NCI-H187 treated with DMSO at 0.1 percent for 48 hours (cell line): Measurements from ENCODE around the gene ECHDC3.
"Not testable (repeated sequence)": the region's sequence is repeated elsewhere in the genome, so short reads cannot be mapped to it uniquely, and the experiment has no call there.

Experiments used
- DNase-seq: peaks from one replicate; lab custom pipeline; 2025; lab: John Stamatoyannopoulos, UW

ECHDC3 gene

GRCh38 chr10:11715815-11716494 lies 26.2 kb upstream of the ECHDC3 start:
- DNase-seq = no peak

DNA sequence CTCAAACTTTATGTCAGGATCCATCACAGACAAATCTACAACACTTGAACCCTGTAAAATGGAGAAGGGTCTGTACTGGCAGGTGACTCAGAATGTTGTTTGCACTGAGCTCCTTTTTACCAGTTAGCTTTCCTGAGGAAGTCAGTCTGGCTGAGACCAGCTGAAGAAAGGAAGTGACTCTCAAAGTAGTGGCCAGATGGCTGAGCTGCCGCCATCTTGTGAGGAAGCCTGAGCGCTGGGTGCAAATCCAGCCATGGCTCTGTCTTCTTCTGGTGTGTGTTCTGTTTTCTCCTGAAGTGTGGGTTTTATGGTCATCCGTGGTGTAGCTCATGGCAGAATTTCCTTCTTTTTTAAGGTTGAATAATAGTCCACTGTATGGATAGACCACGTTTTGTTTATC lies 25.5 kb upstream of the ECHDC3 start:
- no peak for DNase-seq

- no peak for DNase-seq
Observed at GRCh38 chr10:11719496-11720259, 22.5 kb upstream of the ECHDC3 start.

GRCh38 chr10:11720260-11720741 lies 21.9 kb upstream of the ECHDC3 start:
- DNase-seq = no peak

DNA sequence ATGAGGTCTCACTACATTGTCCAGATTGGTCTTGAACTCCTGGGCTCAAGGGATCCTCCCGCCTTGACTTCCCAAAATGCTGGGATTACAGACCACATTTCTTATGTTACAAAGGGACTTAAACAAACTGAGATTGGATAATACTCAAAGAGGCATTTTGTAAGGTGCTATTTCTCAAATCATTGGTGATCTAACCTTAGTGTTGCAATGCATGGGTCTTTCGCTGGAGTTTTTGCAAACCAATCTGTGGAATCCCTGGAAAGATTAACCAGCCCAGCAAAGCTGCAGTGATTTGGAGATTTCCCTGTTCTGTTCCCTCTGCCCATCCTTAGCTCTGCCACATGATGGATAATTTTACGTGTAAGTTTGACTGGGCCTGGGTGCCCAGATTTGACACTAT lies 20.4 kb upstream of the ECHDC3 start:
- no peak for DNase-seq

DNA sequence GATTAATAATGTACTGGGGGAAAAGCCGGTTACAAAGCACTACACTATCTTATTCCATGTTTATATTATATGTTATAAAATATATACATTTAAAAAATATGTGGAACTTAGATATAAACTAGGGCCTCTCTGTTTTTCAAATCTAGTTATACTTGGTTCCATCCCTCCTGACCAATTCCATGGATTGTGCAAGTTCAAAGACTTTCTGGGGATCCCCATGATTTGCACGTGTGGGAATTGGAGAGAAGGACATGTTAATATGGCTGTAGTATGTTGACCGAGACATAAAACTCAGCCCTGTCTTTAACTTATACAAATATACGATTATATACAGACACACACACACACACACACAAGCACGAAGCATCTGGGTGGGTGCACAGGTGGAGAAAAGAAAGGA lies 18.8 kb upstream of the ECHDC3 start:
- no peak for DNase-seq

DNA sequence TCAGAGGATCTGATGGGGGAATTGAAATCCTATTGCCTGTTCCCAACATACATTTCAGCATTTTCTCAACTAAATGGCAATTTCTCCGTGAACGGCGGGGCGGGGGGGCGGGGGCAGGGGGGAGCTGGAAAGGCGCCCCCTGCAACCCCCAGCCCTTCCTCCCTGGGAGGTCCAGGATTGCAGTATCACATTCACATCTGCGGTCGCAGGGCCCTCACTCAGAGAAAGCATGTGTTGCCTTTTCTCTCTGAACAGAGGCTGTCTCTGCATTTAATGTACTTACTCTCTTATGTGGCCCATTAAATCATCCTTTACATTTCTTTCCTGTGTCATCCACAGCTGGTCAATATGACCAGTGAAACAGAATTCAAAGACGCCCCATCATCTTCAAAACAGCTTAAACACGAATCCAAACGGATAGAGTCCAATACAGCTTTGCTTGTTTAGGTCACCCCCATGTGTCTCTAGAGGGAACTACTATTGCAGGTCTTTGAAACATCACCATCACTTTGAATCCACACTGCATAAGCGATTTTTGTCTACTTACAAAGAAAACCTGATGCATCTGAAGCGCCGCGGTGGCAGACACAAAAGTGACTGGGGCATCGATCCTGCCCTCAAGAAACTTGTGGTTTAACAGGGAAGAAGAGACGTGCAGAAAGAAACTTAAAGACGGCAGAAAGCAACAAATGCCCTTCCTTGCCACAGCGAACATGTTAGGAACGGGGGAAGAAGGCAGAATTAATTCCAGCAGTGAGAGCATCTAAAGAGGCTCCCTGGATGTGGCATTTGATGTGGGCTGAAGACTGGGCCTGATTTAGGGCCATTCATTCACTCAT lies 17.0 kb upstream of the ECHDC3 start:
- DNase-seq = no peak

GRCh38 chr10:11725912-11726311 lies 16.3 kb upstream of the ECHDC3 start:
- DNase-seq = no peak

DNA sequence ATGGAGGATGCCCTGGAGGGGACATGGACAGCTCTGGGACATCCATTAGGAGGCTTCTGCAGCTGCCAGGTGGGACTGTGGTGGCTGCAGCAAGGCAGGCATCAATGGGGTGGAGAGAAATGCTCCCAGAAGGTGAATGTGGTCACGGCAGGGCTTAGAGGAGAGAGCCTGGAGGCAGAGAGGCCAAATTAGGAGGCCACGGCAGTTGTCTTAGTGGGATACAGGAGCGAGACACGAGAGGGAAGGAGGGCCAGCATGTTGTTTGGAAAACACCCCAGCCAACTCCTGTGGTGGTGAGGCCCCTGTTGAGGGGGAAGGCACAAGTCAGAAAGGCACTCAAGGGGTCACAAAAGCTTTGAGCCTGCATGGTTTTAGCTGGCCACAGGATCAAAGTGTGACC lies 14.6 kb upstream of the ECHDC3 start:
- no peak for DNase-seq

- DNase-seq = no peak
Observed at GRCh38 chr10:11728353-11728752, 13.8 kb upstream of the ECHDC3 start.

DNA sequence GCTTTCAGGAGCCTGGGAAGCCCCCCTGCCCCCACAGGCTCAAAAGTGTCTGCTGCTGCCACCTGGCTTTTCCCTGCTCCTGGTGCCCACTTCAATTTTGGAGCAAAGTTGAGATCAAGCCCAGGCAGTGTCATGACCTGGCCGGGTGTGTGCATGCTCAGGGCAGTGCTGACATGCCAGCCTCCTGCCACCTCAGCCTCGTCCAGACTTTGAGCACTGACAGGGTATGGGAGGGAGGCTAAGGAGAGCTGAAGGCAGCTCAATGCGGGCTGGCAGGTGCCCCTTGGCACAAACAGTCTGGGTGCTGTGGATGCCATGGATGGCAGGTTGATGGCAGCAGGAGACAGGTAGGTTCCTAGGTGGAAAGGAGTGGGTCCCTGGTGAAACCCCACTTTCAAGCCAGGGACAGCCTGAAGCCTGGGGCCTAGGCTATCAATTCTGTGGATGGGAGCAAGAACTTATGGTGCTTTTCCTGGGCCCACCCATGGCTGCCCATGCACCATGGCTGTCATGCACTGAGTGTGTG lies 12.3 kb upstream of the ECHDC3 start:
- no peak for DNase-seq

DNA sequence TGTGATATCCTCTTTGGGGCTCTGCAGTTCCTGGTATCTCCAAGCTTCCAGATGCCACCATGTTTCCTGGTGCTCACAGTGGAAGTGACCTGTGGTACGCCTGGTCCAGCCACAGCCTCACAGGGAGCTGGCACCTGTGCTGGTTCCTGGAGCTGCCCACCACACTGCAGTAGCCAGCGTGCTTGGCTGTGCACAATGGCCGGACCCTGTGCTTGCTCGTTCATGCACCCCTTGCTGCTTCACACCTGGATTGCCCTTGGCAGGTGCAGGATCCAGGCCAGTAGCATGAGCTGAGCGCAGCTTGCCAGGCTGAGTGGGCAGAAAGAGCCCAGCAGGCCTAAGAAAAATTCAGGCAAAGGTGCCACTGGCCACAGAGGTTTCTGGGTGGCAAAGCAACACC lies 11.4 kb upstream of the ECHDC3 start:
- no peak for DNase-seq

DNA sequence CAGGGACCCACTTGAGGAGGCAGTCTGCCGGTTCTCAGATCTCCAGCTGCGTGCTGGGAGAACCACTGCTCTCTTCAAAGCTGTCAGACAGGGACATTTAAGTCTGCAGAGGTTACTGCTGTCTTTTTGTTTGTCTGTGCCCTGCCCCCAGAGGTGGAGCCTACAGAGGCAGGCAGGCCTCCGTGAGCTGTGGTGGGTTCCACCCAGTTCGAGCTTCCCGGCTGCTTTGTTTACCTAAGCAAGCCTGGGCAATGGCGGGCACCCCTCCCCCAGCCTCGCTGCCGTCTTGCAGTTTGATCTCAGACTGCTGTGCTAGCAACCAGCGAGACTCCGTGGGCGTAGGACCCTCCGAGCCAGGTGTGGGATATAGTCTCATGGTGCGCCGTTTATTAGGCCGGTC lies 5.4 kb upstream of the ECHDC3 start:
- DNase-seq = not testable (repeated sequence)

- not testable (repeated sequence) for DNase-seq
Observed at GRCh38 chr10:11737258-11738032, 4.7 kb upstream of the ECHDC3 start.

DNA sequence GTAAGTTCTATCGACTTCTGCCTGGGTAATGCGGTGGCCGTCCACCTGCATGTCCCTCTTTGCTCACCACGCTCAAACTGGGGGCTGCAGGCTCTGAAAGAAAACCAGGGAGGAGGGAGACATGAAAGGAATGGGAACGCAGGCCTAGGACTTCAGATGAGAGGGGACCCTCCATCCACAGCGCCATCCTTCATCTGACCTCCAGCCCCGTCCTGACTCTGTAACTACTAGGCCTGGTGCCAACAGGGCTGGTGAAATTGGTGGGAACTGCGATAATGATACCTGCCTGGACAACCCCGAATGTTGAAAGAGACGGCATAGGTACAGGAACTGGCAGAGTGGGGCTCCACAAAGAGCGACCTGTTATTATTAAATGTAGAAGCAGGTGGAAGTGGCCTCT lies 1.3 kb upstream of the ECHDC3 start:
- DNase-seq = no peak

DNA sequence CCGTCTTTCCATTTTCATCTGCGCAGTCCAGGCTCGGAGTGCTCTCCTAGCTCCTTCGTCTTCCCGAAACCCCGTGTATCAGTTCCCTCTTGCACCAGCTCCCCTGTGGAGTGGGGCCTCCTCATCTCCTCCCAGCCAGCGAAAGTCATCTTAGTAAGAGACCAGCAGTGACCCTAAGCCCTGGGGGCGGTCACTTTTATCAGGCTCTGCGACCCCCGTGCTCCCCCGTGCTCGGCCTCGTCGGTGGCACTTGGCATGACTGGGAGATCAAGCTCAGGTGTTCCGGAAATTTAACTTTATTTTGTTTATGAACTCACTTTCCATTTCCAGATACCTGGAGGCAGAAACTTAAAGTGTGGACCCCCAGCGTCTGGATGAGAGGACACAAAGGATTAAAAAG lies 574 bp upstream of the ECHDC3 start:
- no peak for DNase-seq

DNA sequence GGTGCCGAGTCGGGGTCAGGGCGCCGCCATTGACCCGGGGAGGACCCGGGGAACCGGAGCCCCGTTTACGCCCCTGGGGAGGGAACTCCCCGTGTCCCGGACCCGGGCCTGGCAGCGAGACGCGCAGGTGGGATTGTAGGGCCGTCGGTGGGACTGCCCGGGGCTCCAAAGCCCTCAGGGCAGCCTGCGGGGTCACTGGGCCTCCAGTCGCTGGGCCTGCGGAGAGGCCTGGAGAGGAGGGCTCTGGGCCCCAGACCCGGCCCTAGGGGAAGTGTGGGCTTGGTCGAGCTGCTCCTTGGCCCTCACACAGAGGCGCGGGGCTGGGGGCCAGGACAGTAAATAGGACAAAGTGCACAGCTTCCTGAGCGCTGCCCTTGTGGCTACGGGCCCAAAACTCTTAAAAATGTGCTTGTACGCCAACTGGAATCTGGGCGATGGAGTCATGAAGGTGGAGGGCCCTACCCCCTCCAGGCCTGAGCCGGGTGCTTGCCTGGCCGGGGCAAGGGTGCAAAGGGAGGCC lies 657 bp downstream of the ECHDC3 start:
- DNase-seq = no peak

- no peak for DNase-seq
Observed at GRCh38 chr10:11743461-11744338, 1.5 kb downstream of the ECHDC3 start.

- no peak for DNase-seq
Observed at GRCh38 chr10:11745045-11745444, 2.9 kb downstream of the ECHDC3 start.

GRCh38 chr10:11746883-11747539 lies 4.8 kb downstream of the ECHDC3 start:
- no peak for DNase-seq
